Stimulated activated naive CD8-positive, alpha-beta T cell treated with anti-CD3 and anti-CD28 coated beads, Interleukin-15, Interleukin-2, amounts not matched to agents 100 U/mL and 50 U/mL, for 24 hours (primary cell): ENCODE measurements around the gene TEKT2.
A peak's percentile ranks its signal among the peaks of the same experiment; 100 is the strongest.

ENCODE experiments used
- ATAC-seq: fragments of 150-1000 bp; cut with Tn5 transposase; one replicate; pipeline ENCODE4 v1.10.0; 2021
- DNase-seq: peaks from one replicate; pipeline ENCODE4 v3.0.0; 2021

Gene TEKT2

DNA sequence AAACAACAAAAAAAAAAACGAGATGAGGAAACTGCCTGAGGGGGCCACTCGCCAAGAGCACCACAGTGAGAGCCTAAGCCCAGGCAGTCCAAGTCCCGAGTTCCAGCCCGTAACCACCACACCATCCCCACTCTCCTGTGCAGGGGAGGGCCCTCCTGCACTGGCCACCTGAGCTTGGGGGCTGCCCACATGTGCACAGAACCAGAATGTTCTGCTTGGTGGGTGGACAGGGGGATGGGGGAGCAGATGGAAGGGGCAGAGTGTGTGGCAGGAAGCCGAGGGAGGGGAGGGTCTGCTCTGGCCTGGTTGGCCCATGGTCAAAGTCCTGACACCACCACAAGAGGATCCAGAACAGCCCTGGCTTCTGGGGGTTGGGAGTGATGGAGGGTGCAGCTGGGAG is 22.4 kb downstream of the TEKT2 start:
- ATAC-seq (no peak), DNase-seq (no peak)

GRCh38 chr1:36107394-36107793 is 23.5 kb downstream of the TEKT2 start:
- DNase-seq, result no peak
- no peak for ATAC-seq

GRCh38 chr1:36108314-36108713 is 24.4 kb downstream of the TEKT2 start:
- no peak for DNase-seq

DNA sequence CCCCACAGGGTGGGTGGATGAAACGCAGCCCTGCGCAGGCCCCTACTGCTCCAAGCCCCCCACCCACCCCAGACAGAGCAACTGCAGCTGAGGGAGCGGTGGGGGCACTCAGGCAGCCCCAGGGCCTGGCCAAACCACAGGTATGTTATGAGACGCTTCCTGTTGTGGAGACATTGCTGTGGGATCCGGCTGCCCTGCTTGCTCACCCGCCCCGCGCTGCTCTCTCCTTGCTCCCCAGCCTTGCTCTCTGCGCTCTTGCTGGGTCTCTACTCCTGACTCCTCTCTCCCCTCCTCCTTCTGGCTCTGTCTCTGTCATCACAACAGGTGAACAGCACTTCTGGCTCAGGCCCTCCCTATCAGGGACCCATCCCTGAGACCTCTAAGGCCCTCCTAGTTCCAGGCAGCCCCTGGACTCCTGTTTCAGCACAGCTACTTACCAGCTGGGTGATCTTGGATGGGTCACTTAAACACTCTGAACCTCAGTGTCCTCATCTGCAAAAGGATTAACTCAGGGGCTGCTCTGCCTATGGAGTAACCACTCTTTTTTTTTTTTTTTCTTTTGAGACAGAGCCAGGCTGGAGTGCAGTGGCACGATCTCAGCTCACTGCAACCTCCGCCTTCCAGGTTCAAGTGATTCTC is 25.3 kb downstream of the TEKT2 start:
- DNase-seq (peak; percentile 50), ATAC-seq (peak; percentile 71)

More at GRCh38 chr1:36108314-36108713, 24.4 kb downstream of the TEKT2 start:
- ATAC-seq, result no peak

DNA sequence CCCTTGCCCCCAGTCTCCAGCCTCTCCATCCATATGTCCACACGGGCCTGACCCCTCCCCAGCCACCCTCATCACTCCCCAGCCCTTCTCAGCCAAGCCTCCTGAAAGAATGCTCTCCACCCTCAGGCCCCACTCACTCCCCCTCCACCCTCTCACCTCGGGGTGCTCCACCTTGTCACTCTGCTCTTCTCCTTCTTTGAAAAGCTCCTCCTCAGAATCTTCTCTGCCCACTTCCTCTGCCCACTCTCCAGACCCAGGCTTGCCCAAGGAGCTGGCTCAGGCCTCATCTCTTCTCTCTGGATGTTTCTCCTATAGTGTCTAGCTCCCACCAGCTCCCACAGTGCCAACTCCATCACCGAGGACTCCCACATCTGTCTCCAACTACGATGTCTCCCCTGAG is 27.3 kb downstream of the TEKT2 start:
- DNase-seq (no peak), ATAC-seq (no peak)

DNA sequence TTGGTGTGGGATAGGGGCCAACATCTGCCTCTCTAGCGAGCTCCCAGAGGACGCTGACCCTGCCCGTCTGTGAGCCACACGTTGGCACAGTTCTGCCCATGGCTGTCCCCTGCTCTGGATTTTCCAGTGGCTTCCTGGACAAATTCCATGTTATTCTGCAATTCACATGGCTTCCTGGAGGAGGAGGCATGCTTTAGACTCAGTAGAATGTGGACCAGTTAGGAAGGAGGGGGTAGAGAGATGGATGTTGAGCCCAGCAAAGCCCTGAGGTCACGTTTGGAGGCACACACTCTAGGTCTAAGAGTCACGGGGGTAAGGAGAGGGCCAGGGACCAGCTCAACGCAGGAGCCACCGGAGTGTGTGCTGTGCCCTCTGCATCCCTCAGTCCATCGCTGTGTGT is 28.9 kb downstream of the TEKT2 start:
- DNase-seq, result no peak
- no peak for ATAC-seq

GRCh38 chr1:36114371-36114770 is 30.5 kb downstream of the TEKT2 start:
- DNase-seq, result no peak
- ATAC-seq, result no peak

GRCh38 chr1:36115200-36115669 is 31.3 kb downstream of the TEKT2 start:
- DNase-seq (no peak), ATAC-seq (no peak)

GRCh38 chr1:36115931-36116330 is 32.0 kb downstream of the TEKT2 start:
- ATAC-seq, result no peak
- no peak for DNase-seq

GRCh38 chr1:36116901-36117300 is 33.0 kb downstream of the TEKT2 start:
- DNase-seq (no peak), ATAC-seq (no peak)

GRCh38 chr1:36118447-36119204 is 34.7 kb downstream of the TEKT2 start:
- no peak for ATAC-seq
- DNase-seq, result no peak

- DNase-seq (no peak), ATAC-seq (no peak)
Observed at GRCh38 chr1:36119456-36119855, 35.6 kb downstream of the TEKT2 start.

- no peak for ATAC-seq
Observed at GRCh38 chr1:36122062-36123030, 38.5 kb downstream of the TEKT2 start.

DNA sequence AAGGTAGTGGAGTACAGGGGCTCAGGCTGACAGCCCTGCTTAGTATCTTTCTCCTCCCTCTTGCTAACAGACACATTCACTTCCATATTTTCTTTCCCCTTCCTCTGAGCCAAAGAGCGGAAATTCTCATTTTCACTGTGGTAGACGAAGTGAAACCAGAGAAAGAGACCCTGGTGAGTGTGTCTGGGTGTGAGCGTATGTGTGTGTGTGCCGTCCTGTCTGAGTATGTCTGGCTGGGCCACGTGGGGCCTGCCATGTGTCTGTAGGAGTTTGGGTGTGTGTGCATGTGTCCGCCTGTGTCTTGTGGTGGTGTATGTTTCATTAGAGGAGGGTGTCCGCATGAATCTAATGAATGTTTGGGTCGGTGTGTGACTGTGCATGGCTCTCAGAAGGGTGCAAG is 39.5 kb downstream of the TEKT2 start:
- DNase-seq (peak; percentile 28), ATAC-seq (peak; percentile 38)

More at GRCh38 chr1:36122062-36123030, 38.5 kb downstream of the TEKT2 start:
- no peak for DNase-seq

GRCh38 chr1:36124404-36125128 is 40.7 kb downstream of the TEKT2 start:
- DNase-seq (no peak), ATAC-seq (no peak)

GRCh38 chr1:36125129-36125991 is 41.5 kb downstream of the TEKT2 start, which contains the start of gene COL8A2:
Gene COL8A2 (minus strand): TSS chr1:36125222. CDS start chr1:36100242, 24,980 bp downstream.
- ATAC-seq (no peak), DNase-seq (no peak)

- ATAC-seq (no peak), DNase-seq (no peak)
Observed at GRCh38 chr1:36126005-36126716, 42.3 kb downstream of the TEKT2 start.

DNA sequence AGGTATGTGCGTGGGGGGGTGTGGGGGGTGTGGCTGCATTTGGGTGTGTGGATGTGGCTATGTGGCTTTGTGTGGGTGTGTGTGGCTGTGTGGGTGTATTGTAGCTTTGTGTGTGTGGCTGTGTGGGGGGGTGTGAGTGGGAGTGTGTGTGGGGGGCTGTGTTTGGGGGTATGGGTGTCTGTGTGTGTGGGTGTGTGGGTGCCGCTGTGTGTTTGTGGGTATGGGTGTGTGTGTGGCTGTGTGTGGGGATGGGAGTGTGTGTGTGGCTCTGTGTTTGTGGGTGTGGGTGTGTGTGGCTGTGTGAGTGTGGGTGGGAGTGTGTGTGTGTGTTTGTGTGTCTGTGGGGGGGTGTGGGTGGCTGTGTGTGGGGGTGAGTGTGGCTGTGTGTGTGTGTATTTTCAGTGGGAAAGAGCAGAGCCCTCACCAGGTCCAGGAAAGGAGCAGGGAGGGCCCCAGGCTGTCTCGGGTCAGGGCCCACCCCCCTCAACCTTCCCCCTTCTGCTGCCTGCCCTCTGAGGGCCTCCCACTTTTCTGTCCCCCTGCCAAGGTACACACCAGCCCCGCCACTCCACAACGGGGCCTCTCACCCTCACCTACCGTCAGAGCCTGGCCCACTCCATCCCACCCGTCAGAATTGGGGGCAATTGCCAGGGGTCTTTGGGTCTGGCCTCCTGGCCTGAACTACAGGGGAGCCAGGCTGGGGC is 43.1 kb downstream of the TEKT2 start:
- DNase-seq (no peak), ATAC-seq (no peak)

GRCh38 chr1:36128126-36128904 is 44.4 kb downstream of the TEKT2 start:
- ATAC-seq, result no peak
- DNase-seq, result no peak
